OCI-LY3 (cell line): ENCODE results near the gene RNF212B.

Experiments
- EZH2phosphoT487 ChIP-seq: fragments of 200-600 bp; shearing (Covaris generic); IDR thresholded peaks from 2 replicates; pipeline ENCODE4 v1.6.1; 2018; ENCODE audit warnings: antibody characterized with exemption, mixed run types, low read depth
- TF ChIP-seq, protein P1 (sequence below): fragments of 200-600, 300-600 bp; sonication (generic); IDR thresholded peaks from 2 replicates; pipeline ENCODE4 v1.5.1; 2014; ENCODE audit warnings: antibody characterized with exemption, low read length, low read depth

DNA sequence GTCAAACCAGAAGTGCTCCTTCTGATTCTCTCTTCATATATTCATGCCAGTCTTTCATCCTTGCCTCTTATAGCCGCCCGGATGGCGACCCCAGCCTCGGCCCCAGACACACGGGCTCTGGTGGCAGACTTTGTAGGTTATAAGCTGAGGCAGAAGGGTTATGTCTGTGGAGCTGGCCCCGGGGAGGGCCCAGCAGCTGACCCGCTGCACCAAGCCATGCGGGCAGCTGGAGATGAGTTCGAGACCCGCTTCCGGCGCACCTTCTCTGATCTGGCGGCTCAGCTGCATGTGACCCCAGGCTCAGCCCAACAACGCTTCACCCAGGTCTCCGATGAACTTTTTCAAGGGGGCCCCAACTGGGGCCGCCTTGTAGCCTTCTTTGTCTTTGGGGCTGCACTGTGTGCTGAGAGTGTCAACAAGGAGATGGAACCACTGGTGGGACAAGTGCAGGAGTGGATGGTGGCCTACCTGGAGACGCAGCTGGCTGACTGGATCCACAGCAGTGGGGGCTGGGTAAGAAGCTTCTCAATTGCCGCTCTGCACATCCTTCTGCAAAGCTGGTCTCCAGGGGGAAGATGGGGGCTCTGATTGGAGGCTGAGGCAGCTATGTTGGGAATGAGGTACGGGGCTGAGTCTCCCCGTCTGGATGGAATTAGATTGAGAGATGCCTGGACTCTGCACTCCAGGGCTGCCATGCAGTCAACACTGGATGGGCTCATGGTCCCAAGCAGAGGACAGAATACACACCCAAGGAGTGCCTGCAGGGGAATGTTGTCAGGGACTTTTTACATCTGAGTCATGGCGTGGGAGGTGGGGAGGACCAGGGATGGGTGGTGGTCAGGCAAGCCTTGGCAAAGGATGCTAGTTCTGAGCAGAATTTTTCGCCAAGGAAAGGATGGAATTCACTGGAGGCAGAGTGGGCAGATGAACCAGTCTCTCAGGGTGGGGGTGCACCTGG is 70.2 kb downstream of the RNF212B start:
- TF ChIP-seq, protein P1, sequence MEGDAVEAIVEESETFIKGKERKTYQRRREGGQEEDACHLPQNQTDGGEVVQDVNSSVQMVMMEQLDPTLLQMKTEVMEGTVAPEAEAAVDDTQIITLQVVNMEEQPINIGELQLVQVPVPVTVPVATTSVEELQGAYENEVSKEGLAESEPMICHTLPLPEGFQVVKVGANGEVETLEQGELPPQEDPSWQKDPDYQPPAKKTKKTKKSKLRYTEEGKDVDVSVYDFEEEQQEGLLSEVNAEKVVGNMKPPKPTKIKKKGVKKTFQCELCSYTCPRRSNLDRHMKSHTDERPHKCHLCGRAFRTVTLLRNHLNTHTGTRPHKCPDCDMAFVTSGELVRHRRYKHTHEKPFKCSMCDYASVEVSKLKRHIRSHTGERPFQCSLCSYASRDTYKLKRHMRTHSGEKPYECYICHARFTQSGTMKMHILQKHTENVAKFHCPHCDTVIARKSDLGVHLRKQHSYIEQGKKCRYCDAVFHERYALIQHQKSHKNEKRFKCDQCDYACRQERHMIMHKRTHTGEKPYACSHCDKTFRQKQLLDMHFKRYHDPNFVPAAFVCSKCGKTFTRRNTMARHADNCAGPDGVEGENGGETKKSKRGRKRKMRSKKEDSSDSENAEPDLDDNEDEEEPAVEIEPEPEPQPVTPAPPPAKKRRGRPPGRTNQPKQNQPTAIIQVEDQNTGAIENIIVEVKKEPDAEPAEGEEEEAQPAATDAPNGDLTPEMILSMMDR = no peak
- no peak for TF ChIP-seq EZH2phosphoT487
